H1 (cell line): ENCODE data around the gene BNC1.

Source experiments
- BACH1 ChIP-seq: IDR thresholded peaks from 2 replicates; pipeline ENCODE4 v1.6.1; 2012; ENCODE audit warnings: low read length, improper control_type of control experiment
- CTCF ChIP-seq, 3 experiments: IDR thresholded peaks; 1 replicate in 2 of 3; 2 replicates in 1 of 3; pipeline versions ENCODE4 v1.5.1 to v1.6.1; 2011; ENCODE audit warnings: low read length in 3 of 3, mild to moderate bottlenecking in 3 of 3, inconsistent platforms in 2 of 3, low read depth in 1 of 3, moderate library complexity in 1 of 3; ENCODE audit not compliant: insufficient read depth in 1 of 3; ENCODE audit errors: control extremely low read depth in 1 of 3
- FOSL1 ChIP-seq: IDR thresholded peaks from 2 replicates; pipeline ENCODE4 v1.6.1; 2011; ENCODE audit warnings: mild to moderate bottlenecking, low read depth, low read length, moderate library complexity; ENCODE audit not compliant: insufficient read depth
- GTF2F1 ChIP-seq: IDR thresholded peaks from 2 replicates; pipeline ENCODE4 v1.6.1; 2012; ENCODE audit warnings: low read depth, low read length, improper control_type of control experiment, borderline replicate concordance
- KDM1A ChIP-seq: fragments of 200-600, 300-600 bp; sonication (generic); IDR thresholded peaks from 2 replicates; pipeline ENCODE4 v1.7.1; 2016; ENCODE audit warnings: mild to moderate bottlenecking, low read length, borderline replicate concordance
- MAX ChIP-seq: IDR thresholded peaks from 2 replicates; pipeline ENCODE4 v1.6.1; 2012; ENCODE audit warnings: inconsistent platforms
- POLR2A ChIP-seq, 2 experiments: IDR thresholded peaks; 1 replicate in 1 of 2; 2 replicates in 1 of 2; pipeline ENCODE4 v1.6.1; 2011; ENCODE audit warnings: low read depth in 2 of 2, low read length in 2 of 2, mild to moderate bottlenecking in 2 of 2; ENCODE audit errors: control extremely low read depth in 1 of 2
- RAD21 ChIP-seq, 2 experiments: IDR thresholded peaks in 1 of 2; conservative IDR thresholded peaks in 1 of 2; 2 replicates each; pipeline ENCODE4 v1.6.1; 2011; ENCODE audit warnings: low read depth in 2 of 2, low read length in 2 of 2, improper control_type of control experiment in 1 of 2, inconsistent platforms in 1 of 2, mild to moderate bottlenecking in 1 of 2, moderate library complexity in 1 of 2

GRCh38 chr15:83322061-83322460 is 37.6 kb upstream of the BNC1 start:
- TF ChIP-seq CTCF (IDR thresholded peaks at IDR 0.05; ENCODE audit: control extremely low read depth in 1 of 3, insufficient read depth in 1 of 3, low read depth in 1 of 3, low read length in 3 of 3) (no peak), POLR2A (IDR thresholded peaks at IDR 0.05; ENCODE audit: control extremely low read depth in 1 of 2, low read depth in 2 of 2, low read length in 2 of 2) (no peak), RAD21 (IDR thresholded peaks at IDR 0.05 in 1 of 2, conservative IDR thresholded peaks at IDR 0.05 in 1 of 2; ENCODE audit: low read depth in 2 of 2, low read length in 2 of 2) (no peak), BACH1 (no peak), MAX (no peak), FOSL1 (no peak), GTF2F1 (no peak), KDM1A (no peak)
